ENCODE results near the gene CSRNP3. TPM values are rescaled to one million over a fixed set of nuclear protein-coding genes. Genes with fewer than 3 reads are reported as not detected.

CSRNP3 gene
- polyA plus RNA-seq, 1 donor (not counting 4 experiments of a cell fraction or from before 2014, with no cell fraction given), result 0.87 TPM

GRCh38 chr2:165450156-165450555, 19.3 kb upstream of the CSRNP3 start:
- H4K20me1 ChIP-seq (ENCODE audit: control insufficient read depth, extremely low read depth, insufficient read depth, low read length), result no peaks in the 10 kb centered on the region
- no peak overlapping the region for H3K9ac ChIP-seq (ENCODE audit: control insufficient read depth, extremely low read depth, insufficient read depth, low read length)
- no peak overlapping the region for H3K4me2 ChIP-seq (ENCODE audit: control insufficient read depth, extremely low read depth, insufficient read depth, low read depth, low read length)
- H3K9me1 ChIP-seq (ENCODE audit: control insufficient read depth, extremely low read depth, insufficient read depth, low read length), result no peaks in the 10 kb centered on the region
- DNase-seq (ENCODE audit: low read depth, low spot score), result no peak
- FAIRE-seq, result no peak
- H3K9me3 ChIP-seq (ENCODE audit: control insufficient read depth, low read depth, low read length), result no peaks in the 10 kb centered on the region
- H3K4me1 ChIP-seq (ENCODE audit: control insufficient read depth, extremely low read depth, insufficient read depth, low read length), result no peaks in the 10 kb centered on the region
- H3K79me2 ChIP-seq (ENCODE audit: control insufficient read depth, insufficient read depth, low read length), result no peaks in the 10 kb centered on the region
- no peak overlapping the region for H2AFZ ChIP-seq (ENCODE audit: control insufficient read depth, low read length)
- no peak for TF ChIP-seq CTCF (optimal IDR thresholded peaks at IDR 0.05 in 1 of 3, IDR thresholded peaks at IDR 0.05 in 1 of 3, conservative IDR thresholded peaks at IDR 0.05 in 1 of 3; ENCODE audit: extremely low read depth in 1 of 3, insufficient read depth in 2 of 3, low read length in 3 of 3)
- no peak for TF ChIP-seq EZH2 (IDR thresholded peaks at IDR 0.05; ENCODE audit: low read length)
- H3K27me3 ChIP-seq (ENCODE audit: control insufficient read depth, extremely low read depth, insufficient read depth, low read length), result no peaks in the 10 kb centered on the region
- H3K4me3 ChIP-seq (ENCODE audit: control insufficient read depth in 2 of 3, extremely low read depth in 1 of 3, insufficient read depth in 2 of 3, low read depth in 1 of 3, low read length in 3 of 3), result no peak overlapping the region
- no peaks in the 10 kb centered on the region for H3K36me3 ChIP-seq (ENCODE audit: control insufficient read depth in 2 of 2, extremely low read depth in 1 of 2, insufficient read depth in 2 of 2, low read length in 2 of 2)
- no peak overlapping the region for H3K27ac ChIP-seq (ENCODE audit: control insufficient read depth, insufficient read depth, low read length)
- dilution Hi-C loops (cut with MboI; ENCODE audit: extremely low pct_ligation_motif_present, low sequenced_read_pairs), result no loop called here

- TF ChIP-seq EZH2 (IDR thresholded peaks at IDR 0.05; ENCODE audit: low read length), result no peak
- no peak for TF ChIP-seq CTCF (optimal IDR thresholded peaks at IDR 0.05 in 1 of 3, IDR thresholded peaks at IDR 0.05 in 1 of 3, conservative IDR thresholded peaks at IDR 0.05 in 1 of 3; ENCODE audit: extremely low read depth in 1 of 3, insufficient read depth in 2 of 3, low read length in 3 of 3)
- no peak for FAIRE-seq
- no peak overlapping the region for H3K27ac ChIP-seq (ENCODE audit: control insufficient read depth, insufficient read depth, low read length)
- H3K36me3 ChIP-seq (ENCODE audit: control insufficient read depth in 2 of 2, extremely low read depth in 1 of 2, insufficient read depth in 2 of 2, low read length in 2 of 2), result no peaks in the 10 kb centered on the region
- no peaks in the 10 kb centered on the region for H3K9me3 ChIP-seq (ENCODE audit: control insufficient read depth, low read depth, low read length)
- H3K9me1 ChIP-seq (ENCODE audit: control insufficient read depth, extremely low read depth, insufficient read depth, low read length), result no peaks in the 10 kb centered on the region
- no peaks in the 10 kb centered on the region for H4K20me1 ChIP-seq (ENCODE audit: control insufficient read depth, extremely low read depth, insufficient read depth, low read length)
- H2AFZ ChIP-seq (ENCODE audit: control insufficient read depth, low read length), result no peak overlapping the region
- dilution Hi-C loops (cut with MboI; ENCODE audit: extremely low pct_ligation_motif_present, low sequenced_read_pairs), result no loop called here
- no peaks in the 10 kb centered on the region for H3K4me1 ChIP-seq (ENCODE audit: control insufficient read depth, extremely low read depth, insufficient read depth, low read length)
- no peaks in the 10 kb centered on the region for H3K79me2 ChIP-seq (ENCODE audit: control insufficient read depth, insufficient read depth, low read length)
- H3K9ac ChIP-seq (ENCODE audit: control insufficient read depth, extremely low read depth, insufficient read depth, low read length), result no peak overlapping the region
- no peak for DNase-seq (ENCODE audit: low read depth, low spot score)
- H3K4me2 ChIP-seq (ENCODE audit: control insufficient read depth, extremely low read depth, insufficient read depth, low read depth, low read length), result no peak overlapping the region
- no peak overlapping the region for H3K4me3 ChIP-seq (ENCODE audit: control insufficient read depth in 2 of 3, extremely low read depth in 1 of 3, insufficient read depth in 2 of 3, low read depth in 1 of 3, low read length in 3 of 3)
- H3K27me3 ChIP-seq (ENCODE audit: control insufficient read depth, extremely low read depth, insufficient read depth, low read length), result no peaks in the 10 kb centered on the region
These were observed 17.2 kb upstream of the CSRNP3 start for GRCh38 chr2:165452327-165452726.
